Trophoblast cell (in vitro differentiated cells and primary cell): ENCODE measurements around the gene NAXD.
A peak's percentile ranks its signal among the peaks of the same experiment; 100 is the strongest.

Source experiments
- DNase-seq, 2 donors: peaks; one replicate each; pipeline ENCODE4 v3.0.0-alpha.2; 2016
- H2AFZ ChIP-seq: 2 replicates; pipeline ENCODE4 v1.6.1; 2013; ENCODE audit warnings: low read length, moderate library complexity, mild to moderate bottlenecking; ENCODE audit not compliant: insufficient read depth, poor library complexity
- H2AK5ac ChIP-seq: 2 replicates; pipeline ENCODE4 v1.6.1; 2013; ENCODE audit warnings: mild to moderate bottlenecking, low read length
- H2BK120ac ChIP-seq: 2 replicates; pipeline ENCODE4 v1.6.1; 2013; ENCODE audit warnings: low read length, mild to moderate bottlenecking, moderate library complexity; ENCODE audit not compliant: insufficient read depth, poor library complexity
- H2BK12ac ChIP-seq: 2 replicates; pipeline ENCODE4 v1.6.1; 2013; ENCODE audit warnings: mild to moderate bottlenecking, low read length, moderate library complexity
- H2BK5ac ChIP-seq: 2 replicates; pipeline ENCODE4 v1.6.1; 2013; ENCODE audit warnings: low read length, low read depth, moderate library complexity, mild to moderate bottlenecking; ENCODE audit not compliant: poor library complexity
- H3K14ac ChIP-seq: 2 replicates; pipeline ENCODE4 v1.6.1; 2013; ENCODE audit warnings: mild to moderate bottlenecking, low read length
- H3K18ac ChIP-seq: 2 replicates; pipeline ENCODE4 v1.6.1; 2013; ENCODE audit warnings: mild to moderate bottlenecking, low read length
- H3K23ac ChIP-seq: 2 replicates; pipeline ENCODE4 v1.6.1; 2013; ENCODE audit warnings: low read length
- H3K27ac ChIP-seq: 2 replicates; pipeline ENCODE4 v1.5.1; 2013; ENCODE audit warnings: low read depth, mild to moderate bottlenecking, inconsistent platforms, low read length, moderate library complexity
- H3K27me3 ChIP-seq: 2 replicates; pipeline ENCODE4 v1.6.1; 2013; ENCODE audit warnings: inconsistent platforms, mild to moderate bottlenecking, low read length, moderate library complexity; ENCODE audit not compliant: insufficient read depth
- H3K36me3 ChIP-seq, 2 experiments: 1 replicate in 1 of 2; 2 replicates in 1 of 2; pipeline ENCODE4 v1.6.1; 2013; ENCODE audit warnings: low read length in 2 of 2, mild to moderate bottlenecking in 2 of 2, moderate library complexity in 1 of 2; ENCODE audit not compliant: insufficient read depth in 2 of 2, control insufficient read depth in 1 of 2
- H3K4ac ChIP-seq: 2 replicates; pipeline ENCODE4 v1.6.1; 2013; ENCODE audit warnings: low read depth, mild to moderate bottlenecking, low read length, moderate library complexity
- H3K4me1 ChIP-seq, 2 experiments: 1 replicate in 1 of 2; 2 replicates in 1 of 2; pipeline ENCODE4 v1.6.1; 2013; ENCODE audit warnings: low read length in 2 of 2, mild to moderate bottlenecking in 2 of 2, moderate library complexity in 1 of 2; ENCODE audit not compliant: insufficient read depth in 2 of 2, control insufficient read depth in 1 of 2
- H3K4me2 ChIP-seq: 2 replicates; pipeline ENCODE4 v1.6.1; 2013; ENCODE audit warnings: inconsistent platforms, mild to moderate bottlenecking, low read length, moderate library complexity
- H3K4me3 ChIP-seq: 2 replicates; pipeline ENCODE4 v1.5.1; 2013; ENCODE audit warnings: mild to moderate bottlenecking, low read depth, low read length, inconsistent platforms
- H3K79me1 ChIP-seq: one replicate; pipeline ENCODE4 v1.6.1; 2013; ENCODE audit warnings: low read length
- H3K79me2 ChIP-seq: 2 replicates; pipeline ENCODE4 v1.6.1; 2013; ENCODE audit warnings: low read length, mild to moderate bottlenecking; ENCODE audit not compliant: control insufficient read depth, insufficient read depth, poor library complexity
- H3K9ac ChIP-seq: 2 replicates; pipeline ENCODE4 v1.6.1; 2013; ENCODE audit warnings: mild to moderate bottlenecking, low read length
- H3K9me3 ChIP-seq: 2 replicates; pipeline ENCODE4 v1.6.1; 2013; ENCODE audit warnings: low read depth, mild to moderate bottlenecking, control low read depth, inconsistent platforms, low read length; ENCODE audit not compliant: insufficient read depth
- H4K12ac ChIP-seq: 2 replicates; pipeline ENCODE4 v1.6.1; 2013; ENCODE audit warnings: low read depth, mild to moderate bottlenecking, low read length, moderate library complexity
- H4K8ac ChIP-seq: 2 replicates; pipeline ENCODE4 v1.6.1; 2013; ENCODE audit warnings: low read depth, mild to moderate bottlenecking, low read length, moderate library complexity
- H4K91ac ChIP-seq: one replicate; pipeline ENCODE4 v1.6.1; 2013; ENCODE audit warnings: low read depth, mild to moderate bottlenecking, low read length, moderate library complexity
- WGBS: extraction: QIAGEN DNeasy Blood & Tissue Kit; methylation state at CpG from one replicate; pipeline ENCODE4 v1.1.7; 2013; ENCODE audit warnings: missing lambda C conversion rate; ENCODE audit not compliant: insufficient read length, insufficient coverage; ENCODE audit errors: extremely low coverage; 5-methylcytosine and 5-hydroxymethylcytosine counted together

Gene NAXD

DNA sequence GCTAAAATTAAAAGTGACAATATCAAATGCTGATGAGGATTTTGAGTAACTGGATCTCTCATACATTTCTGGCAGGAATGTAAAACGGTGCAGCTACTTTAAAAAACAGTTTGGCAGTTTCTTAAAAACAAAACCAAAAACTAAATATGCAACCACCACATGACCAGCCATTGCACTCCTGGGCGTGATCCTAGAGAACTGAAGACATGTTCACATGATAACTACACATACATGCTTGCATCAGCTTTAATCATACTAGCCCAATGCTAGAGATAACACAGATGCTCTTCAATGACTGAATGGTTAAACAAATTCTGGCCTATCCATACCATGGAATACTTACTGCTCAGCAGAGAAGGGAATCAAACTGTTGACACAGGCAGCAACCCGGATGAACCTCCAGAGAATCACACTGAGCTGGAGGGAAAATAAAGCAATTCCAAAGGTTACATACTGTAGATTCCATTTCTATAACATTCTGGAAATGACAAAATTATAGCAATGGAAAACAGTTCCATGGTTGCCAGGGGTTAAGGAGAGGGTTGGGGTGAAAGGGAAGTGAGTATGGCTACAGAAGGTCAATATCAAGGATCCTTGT lies 25.5 kb upstream of the NAXD start:
- peaks cover 5 to 6% of the 10 kb centered on the region in 2 experiments for H3K4me1 ChIP-seq
- H3K4me3 ChIP-seq, result no peak overlapping the region
- H3K4me2 ChIP-seq, result no peak overlapping the region
- no peak overlapping the region for H3K27ac ChIP-seq
- H3K14ac ChIP-seq, result no peak overlapping the region
- no peak overlapping the region for H3K4ac ChIP-seq
- no peaks in the 10 kb centered on the region for H3K79me2 ChIP-seq
- H3K79me1 ChIP-seq, result no peaks in the 10 kb centered on the region
- H2AK5ac ChIP-seq, result no peak overlapping the region
- no peaks in the 10 kb centered on the region for H3K9me3 ChIP-seq
- H3K27me3 ChIP-seq, result no peaks in the 10 kb centered on the region
- no peak overlapping the region for H3K23ac ChIP-seq
- no CpG with 5 or more reads among the region's 3 CpGs for WGBS
- no peak overlapping the region for H4K8ac ChIP-seq
- no peaks in the 10 kb centered on the region for H3K36me3 ChIP-seq
- no peak overlapping the region for H4K91ac ChIP-seq
- peak in 1 of 2 donors; percentile 57 for DNase-seq
- H2AFZ ChIP-seq, result no peak overlapping the region
- no peak overlapping the region for H2BK120ac ChIP-seq
- no peak overlapping the region for H3K9ac ChIP-seq
- H3K18ac ChIP-seq, result no peak overlapping the region
- no peak overlapping the region for H2BK12ac ChIP-seq
- no peak overlapping the region for H4K12ac ChIP-seq
- H2BK5ac ChIP-seq, result no peak overlapping the region

DNA sequence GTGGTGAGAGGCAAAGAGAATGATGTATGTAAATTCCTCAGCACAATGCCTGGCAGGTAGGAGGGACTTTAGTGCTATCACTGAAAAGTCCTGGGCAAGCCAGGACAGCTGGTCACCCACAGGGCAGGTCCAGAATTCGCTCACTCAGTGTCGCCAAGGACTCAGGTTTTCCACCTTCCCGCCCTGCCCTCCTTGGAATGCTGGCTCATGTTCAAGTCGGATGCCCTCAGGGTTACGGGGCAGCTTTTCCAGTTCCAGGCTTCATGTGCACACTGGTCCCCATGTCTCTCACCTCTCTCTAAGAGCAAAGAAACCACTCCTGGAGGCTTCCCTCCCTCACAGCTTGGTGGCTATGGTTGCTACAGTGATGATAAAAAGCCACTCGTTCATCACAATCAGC lies 24.8 kb upstream of the NAXD start:
- Histone ChIP-seq H3K9ac (no peak overlapping the region), H3K36me3 (no peaks in the 10 kb centered on the region)

GRCh38 chr13:110592665-110593064 lies 22.7 kb upstream of the NAXD start:
- Histone ChIP-seq H4K91ac (no peak overlapping the region), H3K9me3 (no peaks in the 10 kb centered on the region), H3K27me3 (no peaks in the 10 kb centered on the region), H3K18ac (no peak overlapping the region), H2AFZ (no peak overlapping the region), H4K12ac (no peak overlapping the region), H4K8ac (no peak overlapping the region), H3K79me2 (no peaks in the 10 kb centered on the region), H3K14ac (no peak overlapping the region), H3K79me1 (peaks cover 9% of the 10 kb centered on the region), H3K27ac (no peak overlapping the region), H3K36me3 (no peaks in the 10 kb centered on the region), H3K4me2 (no peak overlapping the region), H2BK120ac (no peak overlapping the region), H3K23ac (no peak overlapping the region), H3K4me1 (peaks cover 8 to 12% of the 10 kb centered on the region in 2 experiments), H3K4me3 (no peak overlapping the region), H3K9ac (no peak overlapping the region), H3K4ac (no peak overlapping the region), H2AK5ac (no peak overlapping the region), H2BK12ac (no peak overlapping the region), H2BK5ac (no peak overlapping the region)
- no peak for DNase-seq
- no CpG with 5 or more reads among the region's 2 CpGs for WGBS

More for the DNA sequence above, 24.8 kb upstream of the NAXD start:
- Histone ChIP-seq H2BK5ac (no peak overlapping the region), H3K9me3 (no peaks in the 10 kb centered on the region), H2AK5ac (no peak overlapping the region), H2AFZ (no peak overlapping the region), H3K4ac (no peak overlapping the region), H3K14ac (no peak overlapping the region), H3K79me2 (no peaks in the 10 kb centered on the region), H2BK12ac (no peak overlapping the region), H3K27me3 (no peaks in the 10 kb centered on the region), H2BK120ac (no peak overlapping the region), H4K91ac (no peak overlapping the region), H3K4me3 (no peak overlapping the region), H4K12ac (no peak overlapping the region), H3K23ac (no peak overlapping the region), H4K8ac (no peak overlapping the region), H3K27ac (no peak overlapping the region), H3K79me1 (no peaks in the 10 kb centered on the region), H3K18ac (no peak overlapping the region), H3K4me1 (peaks cover 5 to 6% of the 10 kb centered on the region in 2 experiments), H3K4me2 (no peak overlapping the region)
- DNase-seq, result peak; percentile 80 to 92
- WGBS, result no CpG with 5 or more reads among the region's 6 CpGs

GRCh38 chr13:110593430-110594130 lies 21.8 kb upstream of the NAXD start:
- no peak overlapping the region for H2AFZ ChIP-seq
- no peaks in the 10 kb centered on the region for H3K27me3 ChIP-seq
- H3K4me2 ChIP-seq, result no peak overlapping the region
- H3K4me3 ChIP-seq, result no peak overlapping the region
- no peak overlapping the region for H3K23ac ChIP-seq
- H2BK12ac ChIP-seq, result no peak overlapping the region
- H3K79me2 ChIP-seq, result no peaks in the 10 kb centered on the region
- H3K4me1 ChIP-seq, result peaks cover 12 to 13% of the 10 kb centered on the region in 2 experiments
- no peak overlapping the region for H2BK120ac ChIP-seq
- no CpG with 5 or more reads among the region's 6 CpGs for WGBS
- H3K4ac ChIP-seq, result no peak overlapping the region
- H2BK5ac ChIP-seq, result no peak overlapping the region
- peaks cover 10% of the 10 kb centered on the region for H3K79me1 ChIP-seq
- H3K9ac ChIP-seq, result no peak overlapping the region
- H2AK5ac ChIP-seq, result no peak overlapping the region
- no peak overlapping the region for H3K18ac ChIP-seq
- no peaks in the 10 kb centered on the region for H3K36me3 ChIP-seq
- no peaks in the 10 kb centered on the region for H3K9me3 ChIP-seq
- peak in 1 of 2 donors; percentile 87 for DNase-seq
- no peak overlapping the region for H4K8ac ChIP-seq
- no peak overlapping the region for H4K91ac ChIP-seq
- no peak overlapping the region for H4K12ac ChIP-seq
- no peak overlapping the region for H3K14ac ChIP-seq
- H3K27ac ChIP-seq, result no peak overlapping the region
